ENCODE data around the gene RPS6KA2. TPM values are rescaled to one million over a fixed set of nuclear protein-coding genes. Genes with fewer than 3 reads are reported as not detected.

RPS6KA2 gene
- total and polyA plus RNA-seq, 7 experiments from 2014 or later, result 4.5 to 17.1 (median 6.6) TPM

DNA sequence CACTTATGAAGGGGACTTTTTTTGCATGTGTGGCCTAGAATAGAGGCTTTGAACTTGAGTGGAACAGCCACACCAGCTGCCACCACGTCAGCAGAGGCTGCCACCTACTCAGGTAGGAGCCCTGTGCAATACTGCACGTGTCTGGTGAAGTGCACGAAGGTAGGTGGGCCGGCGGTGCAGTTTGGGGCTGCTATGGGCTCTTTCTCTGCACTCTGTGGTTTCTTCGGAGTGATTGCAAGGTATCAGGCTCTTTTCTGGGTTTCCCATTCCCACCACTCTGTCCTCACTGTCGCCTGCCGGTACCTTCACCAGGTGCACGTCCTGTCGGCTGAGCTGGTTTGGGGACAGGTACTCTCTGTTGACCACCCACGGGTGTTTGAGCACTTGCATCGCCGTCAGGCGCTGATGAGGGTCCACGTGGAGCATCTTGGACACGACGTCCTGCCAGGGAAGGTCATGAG, 213.5 kb downstream of the RPS6KA2 start:
- ChIA-PET CTCF (interaction anchor here (0.6 to 1.7 kb wide), 2 partner anchors 13 to 16 kb away, joined by 3 to 6 read pairs; no protein-coding TSS in a partner anchor), POLR2A (interaction anchor here (1.1 to 1.3 kb wide), 2 partner anchors 12 to 75 kb away, joined by 3 to 5 read pairs; no protein-coding TSS in a partner anchor)
- no peak for ATAC-seq
- Mint-ChIP-seq H3K27me3 (peaks cover 0 to 11% (median 0%) of the 10 kb centered on the region in 5 donors), H3K36me3 (peaks cover 11 to 28% (median 17%) of the 10 kb centered on the region in 5 donors), H3K9me3 (peaks cover 4 to 20% (median 12%) of the 10 kb centered on the region in 11 donors), H3K4me3 (peak overlapping the region in 9 of 10 donors; percentile 32 to 74 (median 54)), H3K27ac (peak overlapping the region in 7 of 9 donors; percentile 39 to 99 (median 93)), H3K4me1 (peaks cover 63 to 92% (median 86%) of the 10 kb centered on the region in 7 donors)
- Histone ChIP-seq H3K27ac (ENCODE audit: low read depth, low read length) (no peak overlapping the region), H3K9me3 (ENCODE audit: control insufficient read depth in 2 of 3, low read length in 3 of 3) (no peaks in the 10 kb centered on the region), H3K36me3 (ENCODE audit: control insufficient read depth in 2 of 3, insufficient read depth in 3 of 3, low read length in 3 of 3) (no peaks in the 10 kb centered on the region), H3K4me3 (ENCODE audit: low read length) (no peak overlapping the region), H3K4me1 (ENCODE audit: control insufficient read depth in 2 of 2, insufficient read depth in 2 of 2, low read length in 2 of 2) (peaks cover 78% of the 10 kb centered on the region in 2 donors), H3K27me3 (ENCODE audit: control insufficient read depth in 2 of 2, insufficient read depth in 2 of 2, low read length in 2 of 2) (no peaks in the 10 kb centered on the region)
- intact Hi-C loops (cut with micrococcal nuclease), result loop anchor here in 1 of 2 donors (10.0 kb wide), 1 partner anchor 581 kb away; the partner anchor contains the start of gene CEP43
- no peak for DNase-seq

DNA sequence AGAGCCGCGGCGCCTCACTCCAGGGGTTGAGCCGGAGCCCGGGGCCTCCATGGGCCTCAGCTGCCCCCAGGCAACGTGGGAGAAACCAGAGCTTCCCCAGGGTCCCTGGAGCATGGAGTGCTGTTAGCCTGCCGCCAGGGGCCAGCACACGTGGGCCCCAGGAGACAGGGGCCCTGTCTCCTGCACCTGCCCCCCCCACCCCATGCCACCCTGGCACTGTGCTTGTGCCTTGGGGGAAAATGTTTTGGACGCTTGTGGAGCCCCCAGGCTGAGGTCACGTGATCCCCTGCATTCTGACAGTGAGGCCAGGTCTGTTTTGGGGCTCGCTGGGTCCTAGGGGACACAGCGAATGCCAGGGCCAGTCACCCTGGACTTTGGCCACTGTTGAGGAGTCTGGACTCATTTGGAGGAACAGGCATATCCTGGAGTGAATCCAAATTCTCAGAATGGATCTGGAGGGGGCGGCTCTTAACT, 214.1 kb downstream of the RPS6KA2 start:
- Mint-ChIP-seq H3K27me3 (peaks cover 0 to 11% (median 0%) of the 10 kb centered on the region in 5 donors), H3K36me3 (peaks cover 11 to 28% (median 17%) of the 10 kb centered on the region in 5 donors), H3K4me1 (peaks cover 58 to 86% (median 80%) of the 10 kb centered on the region in 7 donors), H3K27ac (peak overlapping the region in 7 of 9 donors; percentile 39 to 98 (median 91)), H3K9me3 (peaks cover 4 to 20% (median 12%) of the 10 kb centered on the region in 11 donors), H3K4me3 (peak overlapping the region in 9 of 10 donors; percentile 19 to 97 (median 52))
- DNase-seq (no peak), ATAC-seq (no peak)
- peaks cover 72 to 73% of the 10 kb centered on the region in 2 donors for H3K4me1 ChIP-seq (ENCODE audit: control insufficient read depth in 2 of 2, insufficient read depth in 2 of 2, low read length in 2 of 2)
- H3K9me3 ChIP-seq (ENCODE audit: control insufficient read depth in 2 of 3, low read length in 3 of 3), result no peaks in the 10 kb centered on the region
- no peaks in the 10 kb centered on the region for H3K27me3 ChIP-seq (ENCODE audit: control insufficient read depth in 2 of 2, insufficient read depth in 2 of 2, low read length in 2 of 2)
- no peak overlapping the region for H3K27ac ChIP-seq (ENCODE audit: low read depth, low read length)
- no peaks in the 10 kb centered on the region for H3K36me3 ChIP-seq (ENCODE audit: control insufficient read depth in 2 of 3, insufficient read depth in 3 of 3, low read length in 3 of 3)
- intact Hi-C loops (cut with micrococcal nuclease), result loop anchor here in 1 of 2 donors (10.0 kb wide), 1 partner anchor 582 kb away; the partner anchor contains the start of gene CEP43
- no peak overlapping the region for H3K4me3 ChIP-seq (ENCODE audit: low read length)
- ChIA-PET POLR2A (interaction anchor here (1.3 kb wide), 1 partner anchor 76 kb away, joined by 5 read pairs; no protein-coding TSS in a partner anchor), CTCF (no interaction called here)

DNA sequence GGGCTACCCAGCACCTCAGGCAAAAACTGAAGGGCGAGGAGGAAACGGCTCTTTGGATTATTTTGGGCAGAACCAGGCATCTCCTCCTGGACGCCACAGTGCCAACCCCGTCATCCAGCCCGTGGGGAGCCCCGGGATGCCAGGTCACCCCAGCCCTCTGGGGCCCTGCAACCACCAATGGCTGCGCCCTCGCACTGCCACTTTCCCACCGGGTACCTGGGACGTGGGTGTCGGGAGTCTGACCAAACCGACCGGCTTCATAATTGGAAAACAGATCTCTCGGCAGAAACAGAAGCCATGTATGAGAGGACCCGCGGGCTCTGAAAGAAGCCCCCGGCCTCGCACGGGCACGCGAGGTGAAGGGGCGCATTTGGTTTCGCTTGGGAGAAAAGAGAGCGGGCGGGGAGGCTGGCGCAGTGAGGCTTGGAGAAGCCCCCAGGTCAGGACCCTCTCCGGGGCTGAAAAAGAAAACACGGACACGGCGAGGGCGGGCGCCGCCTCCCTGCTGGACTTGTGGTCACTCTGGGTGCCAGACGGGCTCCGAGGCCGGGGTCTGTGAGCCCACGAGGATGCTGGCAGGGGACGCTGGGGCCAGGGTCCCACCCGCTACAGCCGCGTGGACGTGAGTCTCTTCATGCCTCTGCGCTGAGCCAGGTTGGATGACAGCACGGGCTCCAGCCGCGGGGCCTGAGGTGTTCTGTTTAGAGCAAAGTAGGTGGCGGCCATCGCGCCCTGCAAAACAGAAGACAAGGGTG, 214.7 kb downstream of the RPS6KA2 start:
- H3K4me3 ChIP-seq (ENCODE audit: low read length), result peak overlapping the region; percentile 47
- DNase-seq, result no peak
- Mint-ChIP-seq H3K27ac (peak overlapping the region; percentile 78 to 97 (median 94)), H3K4me3 (peak overlapping the region; percentile 63 to 97 (median 85)), H3K27me3 (peaks cover 0 to 11% (median 0%) of the 10 kb centered on the region in 5 donors), H3K36me3 (peaks cover 11 to 25% (median 17%) of the 10 kb centered on the region in 5 donors), H3K9me3 (peaks cover 2 to 20% (median 12%) of the 10 kb centered on the region in 11 donors), H3K4me1 (peaks cover 55 to 80% (median 74%) of the 10 kb centered on the region in 7 donors)
- H3K4me1 ChIP-seq (ENCODE audit: control insufficient read depth in 2 of 2, insufficient read depth in 2 of 2, low read length in 2 of 2), result peaks cover 66% of the 10 kb centered on the region in 2 donors
- ChIA-PET POLR2A (interaction anchor here (0.9 to 1.9 kb wide), 6 partner anchors 11 to 76 kb away, joined by 3 to 13 read pairs (median 4); no protein-coding TSS in a partner anchor), CTCF (interaction anchor here (0.9 to 3.3 kb wide), 2 partner anchors 12 to 76 kb away, joined by 3 to 28 read pairs; no protein-coding TSS in a partner anchor)
- intact Hi-C loops (cut with micrococcal nuclease), result loop anchor here in 1 of 2 donors (10.0 kb wide), 1 partner anchor 582 kb away; the partner anchor contains the start of gene CEP43
- ATAC-seq, result no peak
- peak overlapping the region; percentile 56 for H3K27ac ChIP-seq (ENCODE audit: low read depth, low read length)
- no peaks in the 10 kb centered on the region for H3K9me3 ChIP-seq (ENCODE audit: control insufficient read depth in 2 of 3, low read length in 3 of 3)
- H3K36me3 ChIP-seq (ENCODE audit: control insufficient read depth in 2 of 3, insufficient read depth in 3 of 3, low read length in 3 of 3), result no peaks in the 10 kb centered on the region
- H3K27me3 ChIP-seq (ENCODE audit: control insufficient read depth in 2 of 2, insufficient read depth in 2 of 2, low read length in 2 of 2), result no peaks in the 10 kb centered on the region

- peaks cover 2 to 16% (median 8%) of the 10 kb centered on the region in 11 donors for H3K9me3 Mint-ChIP-seq
- peak; percentile 60 for ATAC-seq
- Histone ChIP-seq H3K36me3 (ENCODE audit: control insufficient read depth in 2 of 3, insufficient read depth in 3 of 3, low read length in 3 of 3) (no peaks in the 10 kb centered on the region), H3K9me3 (ENCODE audit: control insufficient read depth in 2 of 3, low read length in 3 of 3) (no peaks in the 10 kb centered on the region), H3K4me3 (ENCODE audit: low read length) (peak overlapping the region; percentile 47), H3K4me1 (ENCODE audit: control insufficient read depth in 2 of 2, insufficient read depth in 2 of 2, low read length in 2 of 2) (peaks cover 60% of the 10 kb centered on the region in 2 donors), H3K27ac (ENCODE audit: low read depth, low read length) (peak overlapping the region; percentile 56), H3K27me3 (ENCODE audit: control insufficient read depth in 2 of 2, insufficient read depth in 2 of 2, low read length in 2 of 2) (no peaks in the 10 kb centered on the region)
- H3K36me3 Mint-ChIP-seq, result peaks cover 8 to 19% (median 15%) of the 10 kb centered on the region in 5 donors
- peak overlapping the region; percentile 78 to 97 (median 94) for H3K27ac Mint-ChIP-seq
- ChIA-PET CTCF (interaction anchor here (0.9 to 3.3 kb wide), 2 partner anchors 12 to 77 kb away, joined by 3 to 28 read pairs; no protein-coding TSS in a partner anchor), POLR2A (interaction anchor here (0.7 to 1.9 kb wide), 7 partner anchors 10 to 76 kb away, joined by 3 to 13 read pairs (median 3); no protein-coding TSS in a partner anchor)
- H3K4me3 Mint-ChIP-seq, result peak overlapping the region; percentile 63 to 97 (median 85)
- peak in 6 of 9 donors; percentile 45 to 59 (median 52) for DNase-seq
- peaks cover 51 to 74% (median 68%) of the 10 kb centered on the region in 7 donors for H3K4me1 Mint-ChIP-seq
- intact Hi-C loops (cut with micrococcal nuclease), result loop anchor here in 1 of 2 donors (1.0 to 10.0 kb wide), 2 partner anchors 10 to 583 kb away; partner anchors contain the start of gene CEP43
- H3K27me3 Mint-ChIP-seq, result peaks cover 0 to 11% (median 0%) of the 10 kb centered on the region in 5 donors
These were observed 215.3 kb downstream of the RPS6KA2 start for GRCh38 chr6:166411721-166412151.

DNA sequence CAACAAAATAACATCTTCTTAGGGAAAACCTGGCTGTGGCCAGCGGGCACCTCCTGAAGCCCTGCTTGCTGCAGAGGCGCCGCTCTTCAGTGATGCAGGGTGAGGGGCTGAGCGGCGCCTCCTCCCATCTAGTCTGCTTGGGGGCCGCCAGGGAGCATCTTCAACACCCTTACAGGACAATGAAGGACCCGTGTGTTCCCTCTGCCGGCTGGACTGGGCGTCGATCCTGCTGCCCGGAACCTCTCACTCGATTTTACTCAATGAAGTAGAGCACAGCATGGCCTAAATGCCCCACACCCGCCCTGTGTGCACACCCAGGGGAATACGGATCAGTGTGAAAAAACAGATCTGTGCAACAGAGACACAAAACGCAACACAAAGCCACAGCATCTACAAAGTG, 215.8 kb downstream of the RPS6KA2 start:
- H3K9me3 ChIP-seq (ENCODE audit: control insufficient read depth in 2 of 3, low read length in 3 of 3), result no peaks in the 10 kb centered on the region
- H3K27me3 ChIP-seq (ENCODE audit: control insufficient read depth in 2 of 2, insufficient read depth in 2 of 2, low read length in 2 of 2), result no peaks in the 10 kb centered on the region
- DNase-seq (no peak), ATAC-seq (peak; percentile 20)
- intact Hi-C loops (cut with micrococcal nuclease), result loop anchor here in 1 of 2 donors (1.0 to 10.0 kb wide), 2 partner anchors 10 to 584 kb away; partner anchors contain the start of gene CEP43
- H3K27ac ChIP-seq (ENCODE audit: low read depth, low read length), result peak overlapping the region; percentile 56
- Mint-ChIP-seq H3K9me3 (peaks cover 2 to 12% (median 4%) of the 10 kb centered on the region in 11 donors), H3K4me3 (peak overlapping the region; percentile 63 to 97 (median 85)), H3K36me3 (peaks cover 3 to 15% (median 10%) of the 10 kb centered on the region in 5 donors), H3K4me1 (peaks cover 46 to 69% (median 63%) of the 10 kb centered on the region in 7 donors), H3K27me3 (peaks cover 0 to 11% (median 0%) of the 10 kb centered on the region in 5 donors), H3K27ac (peak overlapping the region; percentile 78 to 97 (median 94))
- H3K36me3 ChIP-seq (ENCODE audit: control insufficient read depth in 2 of 3, insufficient read depth in 3 of 3, low read length in 3 of 3), result no peaks in the 10 kb centered on the region
- ChIA-PET POLR2A (interaction anchor here (0.7 to 1.9 kb wide), 8 partner anchors 10 to 77 kb away, joined by 3 to 13 read pairs (median 3); no protein-coding TSS in a partner anchor), CTCF (interaction anchor here (0.7 to 3.3 kb wide), 3 partner anchors 11 to 98 kb away, joined by 3 to 28 read pairs (median 5); no protein-coding TSS in a partner anchor)
- peak overlapping the region; percentile 47 for H3K4me3 ChIP-seq (ENCODE audit: low read length)
- peaks cover 55 to 56% of the 10 kb centered on the region in 2 donors for H3K4me1 ChIP-seq (ENCODE audit: control insufficient read depth in 2 of 2, insufficient read depth in 2 of 2, low read length in 2 of 2)
